Smooth muscle cell (in vitro differentiated cells): ENCODE measurements around the gene ARHGEF1. TPM values are rescaled to one million over a fixed set of nuclear protein-coding genes. Genes with fewer than 3 reads are reported as not detected.

Experiments used
- DNase-seq: peaks from one replicate; lab custom pipeline; 2025; ENCODE audit not compliant: unreplicated experiment; lab: John Stamatoyannopoulos, UW
- H2AFZ ChIP-seq: fragments of 200-600 bp; sonication (generic); 2 replicates; pipeline ENCODE4 v1.6.0; 2016; ENCODE audit warnings: antibody characterized with exemption, low read depth, mild to moderate bottlenecking
- H3F3A ChIP-seq: fragments of 200-600 bp; sonication (generic); 2 replicates; pipeline ENCODE4 v1.6.0; 2017; ENCODE audit warnings: antibody characterized with exemption, low read depth
- H3K27ac ChIP-seq: fragments of 200-600 bp; sonication (generic); 2 replicates; pipeline ENCODE4 v1.5.1; 2016; ENCODE audit warnings: low read depth, mild to moderate bottlenecking
- H3K27me3 ChIP-seq: fragments of 200-600 bp; sonication (generic); 2 replicates; pipeline ENCODE4 v1.6.1; 2016; ENCODE audit warnings: low read depth, mild to moderate bottlenecking
- H3K36me3 ChIP-seq: fragments of 200-600 bp; sonication (generic); 2 replicates; pipeline ENCODE4 v1.5.1; 2016; ENCODE audit warnings: low read depth
- H3K4me1 ChIP-seq: fragments of 200-600 bp; sonication (generic); 2 replicates; pipeline ENCODE4 v1.5.1; 2016; ENCODE audit warnings: low read depth
- H3K4me2 ChIP-seq: fragments of 200-600 bp; sonication (generic); 2 replicates; pipeline ENCODE4 v1.6.0; 2016; ENCODE audit warnings: mild to moderate bottlenecking
- H3K4me3 ChIP-seq: fragments of 200-600 bp; sonication (generic); 2 replicates; pipeline ENCODE4 v1.5.1; 2016; ENCODE audit warnings: mild to moderate bottlenecking
- H3K79me2 ChIP-seq: fragments of 200-600 bp; sonication (generic); 2 replicates; pipeline ENCODE4 v1.6.0; 2016; ENCODE audit warnings: low read depth, mild to moderate bottlenecking
- H3K9ac ChIP-seq: fragments of 200-600 bp; sonication (generic); 2 replicates; pipeline ENCODE4 v1.6.0; 2016; ENCODE audit warnings: low read depth
- H3K9me3 ChIP-seq: fragments of 200-600 bp; sonication (generic); replicated peaks from 2 replicates; pipeline ENCODE4 v1.5.1; 2016; ENCODE audit warnings: low read depth
- H4K20me1 ChIP-seq: fragments of 200-600 bp; sonication (generic); 2 replicates; pipeline ENCODE4 v1.6.0; 2016; ENCODE audit warnings: low read depth
- CTCF ChIP-seq: fragments of 200-600 bp; sonication (generic); IDR thresholded peaks from 2 replicates; pipeline ENCODE4 v1.5.1; 2017; ENCODE audit warnings: borderline replicate concordance, mild to moderate bottlenecking, antibody characterized with exemption; ENCODE audit not compliant: insufficient read depth, poor library complexity, severe bottlenecking
- WGBS: methylation state at CpG from one replicate; pipeline ENCODE4 v1.1.7; 2016; ENCODE audit warnings: low lambda C conversion rate; 5-methylcytosine and 5-hydroxymethylcytosine counted together
- polyA plus RNA-seq: library from polyadenylated mRNA; unstranded; fragments of >200 nt; fragmentation: Nextera tagmentation; extraction: Ambion mirVana; gene quantifications from 2 replicates; pipeline ENCODE4 v1.2.1, GENCODE V29; 2016
- total RNA-seq: library from RNA; depleted of rRNA; stranded (reverse); fragments of >200 nt; gene quantifications from 2 replicates; pipeline ENCODE4 v1.2.3, GENCODE V29; 2014

ARHGEF1 gene
- total and polyA plus RNA-seq, 2 experiments from 2014 or later, result 24.3 to 69.6 TPM

- no peaks in the 10 kb centered on the region for H3K9me3 ChIP-seq
- no peak overlapping the region for H3K27ac ChIP-seq
- H3K27me3 ChIP-seq, result peaks cover 7% of the 10 kb centered on the region
- H3F3A ChIP-seq, result no peaks in the 10 kb centered on the region
- no peaks in the 10 kb centered on the region for H3K79me2 ChIP-seq
- no peak for DNase-seq
- H3K4me1 ChIP-seq, result no peaks in the 10 kb centered on the region
- no peak for TF ChIP-seq CTCF
- no peaks in the 10 kb centered on the region for H3K36me3 ChIP-seq
- no peak overlapping the region for H3K9ac ChIP-seq
- H2AFZ ChIP-seq, result no peak overlapping the region
- H3K4me2 ChIP-seq, result no peak overlapping the region
- 82% methylated on average over 7 of the region's 7 CpGs for WGBS
- no peak overlapping the region for H3K4me3 ChIP-seq
- no peaks in the 10 kb centered on the region for H4K20me1 ChIP-seq
Measured at GRCh38 chr19:41843371-41843770, 39.6 kb upstream of the ARHGEF1 start.

- TF ChIP-seq CTCF, result no peak
- Histone ChIP-seq H4K20me1 (no peaks in the 10 kb centered on the region), H3K36me3 (no peaks in the 10 kb centered on the region), H3F3A (no peaks in the 10 kb centered on the region), H3K4me1 (no peaks in the 10 kb centered on the region), H3K9ac (no peak within 1 kb of the TSS), H3K79me2 (no peaks in the 10 kb centered on the region), H2AFZ (no peak within 1 kb of the TSS), H3K4me2 (no peak within 1 kb of the TSS), H3K9me3 (no peaks in the 10 kb centered on the region), H3K27me3 (peaks cover 4% of the 10 kb centered on the region), H3K4me3 (no peak within 1 kb of the TSS), H3K27ac (no peak within 1 kb of the TSS)
- no peak for DNase-seq
- 90% methylated on average over 30 of the region's 30 CpGs for WGBS
Measured at GRCh38 chr19:41844601-41845000, 38.4 kb upstream of the ARHGEF1 start, which contains the start of gene LYPD4. TSS of gene LYPD4 (minus strand) at chr19:41844683. CDS start at chr19:41839285, 5,398 bp downstream.

- H3K27ac ChIP-seq, result no peak within 1 kb of the TSS
- H3K9me3 ChIP-seq, result no peaks in the 10 kb centered on the region
- H3K27me3 ChIP-seq, result peaks cover 3% of the 10 kb centered on the region
- no peaks in the 10 kb centered on the region for H3F3A ChIP-seq
- H2AFZ ChIP-seq, result no peak within 1 kb of the TSS
- no peak for TF ChIP-seq CTCF
- no peak within 1 kb of the TSS for H3K9ac ChIP-seq
- no peaks in the 10 kb centered on the region for H3K36me3 ChIP-seq
- no peaks in the 10 kb centered on the region for H3K4me1 ChIP-seq
- WGBS, result 97% methylated on average over 3 of the region's 3 CpGs
- DNase-seq, result no peak
- H3K79me2 ChIP-seq, result no peaks in the 10 kb centered on the region
- no peaks in the 10 kb centered on the region for H4K20me1 ChIP-seq
- H3K4me3 ChIP-seq, result no peak within 1 kb of the TSS
- H3K4me2 ChIP-seq, result no peak within 1 kb of the TSS
Measured at GRCh38 chr19:41845001-41845050, 38.2 kb upstream of the ARHGEF1 start, which contains the start of gene DMRTC2. TSS of gene DMRTC2 (plus strand) at chr19:41845042. CDS start at chr19:41847429, 2,387 bp downstream.

GRCh38 chr19:41845051-41845590, 37.9 kb upstream of the ARHGEF1 start:
- TF ChIP-seq CTCF, result no peak
- Histone ChIP-seq H3K4me1 (no peaks in the 10 kb centered on the region), H2AFZ (no peak overlapping the region), H3K79me2 (no peaks in the 10 kb centered on the region), H3K4me2 (no peak overlapping the region), H3K27me3 (peaks cover under 1% of the 10 kb centered on the region), H4K20me1 (no peaks in the 10 kb centered on the region), H3F3A (no peaks in the 10 kb centered on the region), H3K4me3 (no peak overlapping the region), H3K36me3 (no peaks in the 10 kb centered on the region), H3K27ac (no peak overlapping the region), H3K9ac (no peak overlapping the region), H3K9me3 (no peaks in the 10 kb centered on the region)
- no peak for DNase-seq
- 94% methylated on average over 14 of the region's 23 CpGs for WGBS
